CD4-positive, alpha-beta T cell treated with Interleukin-6 for 4 hours (primary cell): ENCODE data around the gene FUCA2.
A peak's percentile ranks its signal among the peaks of the same experiment; 100 is the strongest.

ENCODE experiments used
- DNase-seq: peaks from one replicate; pipeline ENCODE4 v3.0.0-alpha.2; 2020; ENCODE audit warnings: mixed read lengths

Gene FUCA2, protein sequence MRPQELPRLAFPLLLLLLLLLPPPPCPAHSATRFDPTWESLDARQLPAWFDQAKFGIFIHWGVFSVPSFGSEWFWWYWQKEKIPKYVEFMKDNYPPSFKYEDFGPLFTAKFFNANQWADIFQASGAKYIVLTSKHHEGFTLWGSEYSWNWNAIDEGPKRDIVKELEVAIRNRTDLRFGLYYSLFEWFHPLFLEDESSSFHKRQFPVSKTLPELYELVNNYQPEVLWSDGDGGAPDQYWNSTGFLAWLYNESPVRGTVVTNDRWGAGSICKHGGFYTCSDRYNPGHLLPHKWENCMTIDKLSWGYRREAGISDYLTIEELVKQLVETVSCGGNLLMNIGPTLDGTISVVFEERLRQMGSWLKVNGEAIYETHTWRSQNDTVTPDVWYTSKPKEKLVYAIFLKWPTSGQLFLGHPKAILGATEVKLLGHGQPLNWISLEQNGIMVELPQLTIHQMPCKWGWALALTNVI

DNA sequence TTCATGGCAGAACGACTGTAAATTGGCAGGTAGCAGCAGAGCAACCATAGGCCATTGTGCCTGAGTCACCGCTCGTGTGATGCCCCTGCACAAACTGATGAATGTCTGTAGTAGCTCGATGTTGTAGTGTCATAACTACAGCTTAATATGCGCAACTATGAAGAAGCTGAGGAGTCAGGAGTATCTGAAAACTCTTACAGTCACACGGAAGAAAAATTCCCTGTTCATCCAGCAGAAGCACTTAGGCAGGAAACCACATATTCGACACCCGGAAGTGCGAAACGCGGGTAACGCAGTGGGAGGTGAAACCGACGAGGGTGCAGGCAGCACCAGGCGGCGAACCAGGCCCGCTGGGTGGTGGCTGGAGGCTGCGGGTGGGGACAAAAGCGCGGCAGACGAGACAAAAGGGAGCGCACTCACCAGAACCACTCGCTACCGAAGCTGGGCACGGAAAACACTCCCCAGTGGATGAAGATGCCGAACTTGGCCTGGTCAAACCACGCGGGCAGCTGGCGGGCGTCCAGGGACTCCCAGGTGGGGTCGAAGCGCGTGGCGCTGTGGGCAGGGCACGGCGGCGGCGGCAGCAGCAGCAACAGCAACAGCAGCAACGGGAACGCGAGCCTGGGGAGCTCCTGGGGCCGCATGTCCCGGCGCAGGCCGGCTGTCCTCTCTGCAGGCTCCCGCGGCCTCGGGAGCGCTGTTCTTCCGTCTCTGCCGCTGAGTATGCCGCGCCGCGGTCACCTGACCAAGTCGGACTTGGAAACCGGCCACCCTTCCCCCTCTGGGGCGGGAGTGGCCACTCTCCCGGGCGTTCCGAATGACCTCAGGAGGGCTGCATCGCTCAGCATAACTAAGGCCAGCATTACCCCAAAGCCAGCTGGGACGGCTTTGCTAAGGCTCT, at the start of gene FUCA2:
Gene FUCA2, minus strand, starts transcription at position 730 of the 901 bp plus-strand sequence. Its CDS starts 86 bp downstream, at position 644.
- DNase-seq: peak; percentile 79

GRCh38 chr6:143561105-143561704, 49.7 kb upstream of the FUCA2 start:
- DNase-seq: no peak

- no peak for DNase-seq
These were observed 47.6 kb upstream of the FUCA2 start for GRCh38 chr6:143559051-143559660.

DNA sequence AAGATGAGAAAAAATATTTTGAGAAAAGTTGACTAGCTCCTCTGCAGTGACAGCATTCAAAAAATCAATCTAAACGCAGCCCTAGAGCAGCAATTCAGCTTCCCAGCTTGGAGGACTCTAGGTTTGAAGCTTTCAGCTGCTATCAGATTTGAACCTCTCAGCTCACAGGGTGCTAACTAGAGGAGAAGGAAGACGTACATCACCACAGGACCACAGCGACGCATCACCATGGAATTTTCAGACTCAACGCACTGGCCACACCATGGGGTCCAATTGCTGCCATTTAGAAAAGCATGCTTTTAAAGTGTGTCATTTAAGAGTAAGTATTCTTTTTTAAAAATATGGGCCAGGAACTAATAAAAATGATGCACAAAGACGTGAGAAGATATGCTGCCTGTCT, 45.0 kb upstream of the FUCA2 start:
- DNase-seq: no peak

DNA sequence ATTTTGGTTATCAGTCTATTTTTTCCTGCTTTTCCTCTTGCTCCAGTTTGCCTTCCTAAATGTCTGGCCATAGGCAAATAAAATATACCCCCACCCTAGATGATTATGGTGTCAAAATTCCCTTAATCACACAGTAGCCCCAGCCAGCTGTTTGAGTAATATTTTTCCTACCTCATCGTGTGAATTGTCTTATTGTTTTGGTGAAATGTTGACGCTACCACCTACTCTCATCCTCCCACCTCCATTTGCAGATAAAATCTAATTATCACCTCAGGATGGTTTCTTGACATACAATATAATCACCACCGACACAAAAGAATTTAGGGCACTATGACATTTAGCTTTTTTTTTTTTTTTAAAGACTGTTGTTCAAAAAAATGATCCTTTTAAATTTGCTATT, 44.1 kb upstream of the FUCA2 start:
- DNase-seq: no peak

DNA sequence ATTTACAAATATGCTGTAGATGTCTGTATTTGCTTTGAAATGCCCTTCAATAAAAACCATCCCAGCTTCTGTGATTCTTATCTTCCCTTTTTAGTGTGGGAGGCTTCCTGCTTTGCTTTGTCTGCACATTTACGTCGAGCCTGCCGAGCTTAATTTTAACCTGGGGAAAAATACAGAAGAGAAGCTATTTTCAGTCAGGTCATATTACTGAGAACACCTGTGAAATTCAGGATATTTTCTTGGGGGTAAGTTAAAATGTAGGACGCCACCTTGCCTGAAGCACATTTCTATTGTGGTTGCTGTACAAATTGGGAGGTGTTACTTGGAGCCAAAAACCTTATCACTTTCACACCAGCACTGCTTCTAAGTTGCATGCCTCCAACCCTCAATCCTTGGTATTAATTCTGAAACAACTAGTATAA, 43.6 kb upstream of the FUCA2 start:
- no peak for DNase-seq

- no peak for DNase-seq
These were observed 41.8 kb upstream of the FUCA2 start for GRCh38 chr6:143553337-143553736.

GRCh38 chr6:143549949-143550268, 38.4 kb upstream of the FUCA2 start:
- no peak for DNase-seq

GRCh38 chr6:143549221-143549948, 37.9 kb upstream of the FUCA2 start:
- peak; percentile 79 for DNase-seq

GRCh38 chr6:143546599-143546998, 35.1 kb upstream of the FUCA2 start:
- no peak for DNase-seq

GRCh38 chr6:143545976-143546547, 34.5 kb upstream of the FUCA2 start:
- peak; percentile 40 for DNase-seq

DNA sequence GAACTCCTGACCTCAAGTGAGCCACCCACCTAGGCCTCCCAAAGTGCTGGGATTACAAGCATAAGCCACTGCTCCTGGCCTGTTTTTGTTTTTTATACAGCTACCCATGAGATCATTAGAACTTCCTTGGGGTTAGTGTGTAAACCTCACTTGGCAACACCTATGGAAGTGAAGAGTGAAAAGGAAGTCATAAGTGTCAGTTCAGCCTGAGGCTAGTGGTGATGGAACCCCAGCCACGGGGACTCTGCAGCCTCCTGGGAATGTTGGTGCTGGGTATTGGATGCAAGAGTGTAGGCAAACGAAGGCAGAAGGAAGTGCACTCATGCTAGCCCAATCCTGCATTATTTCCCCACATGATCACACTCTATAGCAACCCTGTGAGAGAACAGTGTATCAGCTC, 33.6 kb upstream of the FUCA2 start:
- DNase-seq: no peak

- DNase-seq: no peak
These were observed 32.6 kb upstream of the FUCA2 start for GRCh38 chr6:143544011-143544696.

GRCh38 chr6:143543435-143543834, 31.9 kb upstream of the FUCA2 start:
- no peak for DNase-seq

GRCh38 chr6:143542888-143543287, 31.4 kb upstream of the FUCA2 start:
- DNase-seq: peak; percentile 45

DNA sequence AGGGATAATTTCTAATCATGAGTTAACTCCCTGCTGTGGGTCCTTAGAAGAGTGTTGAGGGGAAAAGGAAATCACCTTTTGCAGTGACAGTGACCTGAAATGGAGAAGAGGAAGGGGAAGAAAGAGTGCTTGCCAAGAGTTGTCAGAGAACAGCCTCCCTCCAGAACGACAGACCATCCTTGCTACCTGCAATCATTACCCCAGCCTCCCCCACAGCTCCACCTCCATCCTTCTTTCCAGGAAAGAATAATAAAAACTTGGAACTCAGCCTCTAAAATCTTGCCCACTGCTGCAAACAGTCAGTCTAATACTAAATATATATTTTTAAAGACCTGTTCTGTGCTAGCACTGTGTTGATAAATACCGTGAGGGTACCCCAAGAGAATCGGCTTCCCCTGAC, 28.7 kb upstream of the FUCA2 start:
- no peak for DNase-seq

- peak; percentile 40 for DNase-seq
These were observed 28.2 kb upstream of the FUCA2 start for GRCh38 chr6:143539734-143540133.

GRCh38 chr6:143539106-143539505, 27.6 kb upstream of the FUCA2 start:
- DNase-seq: peak; percentile 33

- peak; percentile 31 for DNase-seq
These were observed 26.9 kb upstream of the FUCA2 start for GRCh38 chr6:143538374-143538773.

GRCh38 chr6:143536866-143537691, 25.6 kb upstream of the FUCA2 start:
- DNase-seq: peak; percentile 76
